Psoas muscle (tissue), 8 donors: ENCODE data around the gene SH3BGRL3. TPM values are rescaled to one million over a fixed set of nuclear protein-coding genes. Genes with fewer than 3 reads are reported as not detected.
"Not testable (repeated sequence)": the region's sequence is repeated elsewhere in the genome, so short reads cannot be mapped to it uniquely, and the experiment has no call there.

Experiments used
- ATAC-seq, 4 donors: fragments of 200-7000 bp; cut with Tn5 transposase; one replicate each; pipeline ENCODE4 v1.9.1; 2020; ENCODE audit warnings: moderate library complexity in 3 of 4, mild to moderate bottlenecking in 2 of 4
- DNase-seq, 2 donors: peaks; one replicate each; pipeline ENCODE4 v3.0.0-alpha.2; 2020
- H3K27ac ChIP-seq: fragments of 200-600 bp; one replicate; pipeline ENCODE4 v1.8.0; 2022
- H3K27me3 ChIP-seq, 3 donors: fragments of 200-600 bp in 1 of 3; one replicate each; pipeline versions ENCODE4 v1.6.1 to v1.8.0; 2013 to 2022; ENCODE audit warnings: low read length in 2 of 3, mild to moderate bottlenecking in 2 of 3, moderate library complexity in 1 of 3; ENCODE audit not compliant: insufficient read depth in 3 of 3
- H3K36me3 ChIP-seq, 2 donors: fragments of 200-600 bp in 1 of 2; one replicate each; pipeline versions ENCODE4 v1.6.1 to v1.8.0; 2013 to 2022; ENCODE audit warnings: low read depth in 1 of 2, mild to moderate bottlenecking in 1 of 2, moderate library complexity in 1 of 2; ENCODE audit not compliant: insufficient read depth in 1 of 2
- H3K4me1 ChIP-seq: fragments of 200-600 bp; one replicate; pipeline ENCODE4 v1.8.0; 2022
- H3K4me3 ChIP-seq: fragments of 200-600 bp; one replicate; pipeline ENCODE4 v1.8.0; 2022; ENCODE audit warnings: mild to moderate bottlenecking
- H3K9me3 ChIP-seq: fragments of 200-600 bp; one replicate; pipeline ENCODE4 v1.8.0; 2022
- WGBS, 3 donors: extraction: QIAGEN DNeasy Blood & Tissue Kit; methylation state at CpG; one replicate each; pipeline versions ENCODE4 v1.1.6 to v1.1.7; 2013; 5-methylcytosine and 5-hydroxymethylcytosine counted together
- intact Hi-C, 2 donors: fragments of 100-400 bp; cut with DNase I; formaldehyde crosslinking; loops; one replicate each; pipeline versions ENCODE4 v1.11.0 to v1.14.2; 2022
- polyA plus RNA-seq, 3 donors: library from polyadenylated mRNA; stranded (reverse); fragments of 200-250 nt; gene quantifications; one replicate each; pipeline ENCODE4 v1.2.3, GENCODE V29; 2013
- total RNA-seq, 4 donors: library from RNA; stranded (reverse); fragmentation: NEBNext Ultra II Directional in 2 of 4; extraction: Animal tissue kit (Norgen Biotek cat#: 25700) in 2 of 4; gene quantifications; one replicate each; pipeline versions ENCODE4 v1.2.1 to v1.2.4, GENCODE V29; 2021 to 2023
- TF ChIP-seq, protein P1 (sequence below): fragments of 200-600 bp; IDR thresholded peaks from one replicate; pipeline ENCODE4 v1.8.0; 2022; ENCODE audit warnings: antibody characterized with exemption
- donor health status: healthy with polysubstance abuse.
- donor health status: DM: no; HTN: no; CAD: no; lungs with moderate emphysema.
- donor health status: Bipolar disorder and iron deficiency.
- donor health status: healthy.
- donor health status: DM: yes; HTN: yes; CAD: no.
- donor health status: DM: no; HTN: no; CAD: no.
- donor health status: DM: no; HTN: no; CAD: no.
- donor health status: DM: yes; HTN: yes; CAD: no.

The SH3BGRL3 gene
- total and polyA plus RNA-seq, 7 donors: 10.9 to 78.1 (median 22.2) TPM

- Histone ChIP-seq H3K9me3 (no peaks in the 10 kb centered on the region), H3K4me3 (no peak overlapping the region), H3K27ac (no peak overlapping the region), H3K27me3 (peaks cover 0 to 3% (median 0%) of the 10 kb centered on the region in 3 donors), H3K36me3 (no peaks in the 10 kb centered on the region), H3K4me1 (peaks cover 4% of the 10 kb centered on the region)
- intact Hi-C loops: loop anchor here (5.0 to 10.0 kb wide), 3 partner anchors 156 to 219 kb away; partner anchors contain the start of genes C1orf232 (in 2 of the 2) and ZNF593 (in 2 of the 2)
- DNase-seq: no peak
- ATAC-seq: no peak
- WGBS, 3 donors: 94 to 98% (median 96%) methylated on average over 2 of the region's 2 CpGs
- TF ChIP-seq, protein P1, sequence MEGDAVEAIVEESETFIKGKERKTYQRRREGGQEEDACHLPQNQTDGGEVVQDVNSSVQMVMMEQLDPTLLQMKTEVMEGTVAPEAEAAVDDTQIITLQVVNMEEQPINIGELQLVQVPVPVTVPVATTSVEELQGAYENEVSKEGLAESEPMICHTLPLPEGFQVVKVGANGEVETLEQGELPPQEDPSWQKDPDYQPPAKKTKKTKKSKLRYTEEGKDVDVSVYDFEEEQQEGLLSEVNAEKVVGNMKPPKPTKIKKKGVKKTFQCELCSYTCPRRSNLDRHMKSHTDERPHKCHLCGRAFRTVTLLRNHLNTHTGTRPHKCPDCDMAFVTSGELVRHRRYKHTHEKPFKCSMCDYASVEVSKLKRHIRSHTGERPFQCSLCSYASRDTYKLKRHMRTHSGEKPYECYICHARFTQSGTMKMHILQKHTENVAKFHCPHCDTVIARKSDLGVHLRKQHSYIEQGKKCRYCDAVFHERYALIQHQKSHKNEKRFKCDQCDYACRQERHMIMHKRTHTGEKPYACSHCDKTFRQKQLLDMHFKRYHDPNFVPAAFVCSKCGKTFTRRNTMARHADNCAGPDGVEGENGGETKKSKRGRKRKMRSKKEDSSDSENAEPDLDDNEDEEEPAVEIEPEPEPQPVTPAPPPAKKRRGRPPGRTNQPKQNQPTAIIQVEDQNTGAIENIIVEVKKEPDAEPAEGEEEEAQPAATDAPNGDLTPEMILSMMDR: no peak
These were observed 43.5 kb downstream of the SH3BGRL3 start for GRCh38 chr1:26323382-26323781.

- intact Hi-C loops: loop anchor here (5.0 to 10.0 kb wide), 3 partner anchors 157 to 220 kb away; partner anchors contain the start of genes C1orf232 (in 2 of the 2) and ZNF593 (in 2 of the 2)
- peaks cover 4% of the 10 kb centered on the region for H3K4me1 ChIP-seq
- no peak overlapping the region for H3K4me3 ChIP-seq
- no peaks in the 10 kb centered on the region for H3K36me3 ChIP-seq
- TF ChIP-seq, protein P1: no peak
- ATAC-seq: no peak
- H3K27me3 ChIP-seq: peaks cover 0 to 3% (median 0%) of the 10 kb centered on the region in 3 donors
- H3K9me3 ChIP-seq: no peaks in the 10 kb centered on the region
- DNase-seq: no peak
- H3K27ac ChIP-seq: no peak overlapping the region
- 74 to 83% (median 83%) methylated on average over 3 of the region's 3 CpGs for WGBS, 3 donors
These were observed 44.7 kb downstream of the SH3BGRL3 start for GRCh38 chr1:26324550-26324949.

DNA sequence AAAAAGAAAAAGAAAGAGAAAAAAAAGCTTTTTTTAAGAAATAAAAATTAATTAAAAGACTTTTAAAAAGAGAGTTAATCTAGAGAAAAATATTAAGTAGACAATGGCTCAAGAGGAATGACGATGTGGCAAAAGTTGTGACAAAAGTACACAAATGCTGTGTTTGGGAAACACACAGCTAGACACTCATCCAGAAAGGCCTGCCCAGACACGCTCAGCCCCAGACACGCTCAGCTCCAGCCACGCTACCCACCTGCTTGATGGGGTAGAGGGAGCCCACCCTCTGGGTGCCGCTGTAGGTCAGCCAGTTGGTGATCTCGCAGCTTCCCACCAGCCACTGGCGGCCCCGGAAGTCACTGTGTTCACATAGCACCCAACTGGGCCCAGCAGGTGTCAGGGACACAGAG, 48.1 kb downstream of the SH3BGRL3 start:
- DNase-seq: no peak
- Histone ChIP-seq H3K27ac (no peak overlapping the region), H3K9me3 (no peaks in the 10 kb centered on the region), H3K36me3 (no peaks in the 10 kb centered on the region), H3K27me3 (peaks cover 0 to 5% (median 0%) of the 10 kb centered on the region in 3 donors), H3K4me3 (no peak overlapping the region), H3K4me1 (peaks cover 7% of the 10 kb centered on the region)
- no peak for ATAC-seq
- WGBS, 3 donors: 70 to 76% (median 71%) methylated on average over 8 of the region's 8 CpGs
- TF ChIP-seq, protein P1: no peak
- intact Hi-C loops: loop anchor here (10.0 kb wide), 2 partner anchors 163 to 223 kb away; partner anchors contain the start of genes C1orf232 (in 1 of the 2) and ZNF593 (in 1 of the 2)

DNA sequence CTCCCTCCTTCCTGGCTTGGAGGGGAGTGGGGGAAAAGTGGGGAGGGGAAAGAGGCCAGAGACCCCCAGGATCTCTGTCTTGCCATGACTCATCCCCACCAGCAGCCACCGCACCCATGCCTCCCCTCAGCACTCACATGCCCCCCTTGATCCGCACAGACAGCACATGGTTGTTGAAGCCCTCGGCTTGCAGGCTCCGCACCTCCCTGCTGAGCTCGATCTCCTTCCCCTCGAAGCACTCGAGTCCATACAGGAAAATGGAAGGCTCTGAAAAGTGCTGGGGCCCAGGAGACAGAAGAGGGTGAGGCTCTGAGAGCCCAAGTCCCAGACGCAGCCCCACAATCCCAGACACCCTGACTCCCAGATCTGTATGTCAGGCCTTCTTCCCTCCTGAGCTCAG, 48.7 kb downstream of the SH3BGRL3 start:
- DNase-seq: no peak

DNA sequence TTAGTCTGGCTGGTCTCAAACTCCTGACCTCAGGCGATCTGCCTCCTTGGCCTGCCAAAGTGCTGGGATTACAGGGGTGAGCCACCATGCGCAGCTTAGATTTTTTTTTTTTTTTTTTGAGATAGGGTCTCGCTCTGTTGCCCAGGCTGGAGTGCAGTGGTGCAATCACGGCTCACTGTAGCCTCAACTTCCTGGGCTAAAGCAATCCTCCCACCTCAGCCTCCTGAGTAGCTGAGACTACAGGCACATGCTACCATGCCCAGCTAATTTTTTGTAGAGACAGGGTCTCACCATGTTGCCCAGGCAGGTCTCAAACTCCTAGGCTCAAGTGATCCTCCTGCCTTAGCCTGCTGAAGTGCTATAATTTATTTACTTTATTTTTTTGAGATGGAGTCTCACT, 49.5 kb downstream of the SH3BGRL3 start:
- H3K36me3 ChIP-seq, ATAC-seq, H3K9me3 ChIP-seq, H3K4me1 ChIP-seq, H3K4me3 ChIP-seq, H3K27ac ChIP-seq, DNase-seq: not testable (repeated sequence)
- WGBS, 3 donors: 91 to 95% (median 91%) methylated on average over 4 of the region's 4 CpGs
- H3K27me3 ChIP-seq: peaks cover 0 to 12% (median 0%) of the 10 kb centered on the region in 3 donors
- intact Hi-C loops: loop anchor here (10.0 kb wide), 2 partner anchors 165 to 225 kb away; partner anchors contain the start of genes C1orf232 (in 1 of the 2) and ZNF593 (in 1 of the 2)

More for the DNA sequence above, 48.7 kb downstream of the SH3BGRL3 start:
- Histone ChIP-seq H3K9me3 (no peaks in the 10 kb centered on the region), H3K27me3 (peaks cover 0 to 5% (median 0%) of the 10 kb centered on the region in 3 donors), H3K4me1 (peaks cover 7% of the 10 kb centered on the region), H3K27ac (no peak overlapping the region), H3K36me3 (no peaks in the 10 kb centered on the region), H3K4me3 (no peak overlapping the region)
- WGBS, 3 donors: 73 to 84% (median 74%) methylated on average over 7 to 8 of the region's 8 CpGs
- no peak for ATAC-seq
- TF ChIP-seq, protein P1: no peak
- intact Hi-C loops: loop anchor here (10.0 kb wide), 2 partner anchors 164 to 224 kb away; partner anchors contain the start of genes C1orf232 (in 1 of the 2) and ZNF593 (in 1 of the 2)
